ENCODE measurements around the gene TGM2.
A peak's percentile ranks its signal among the peaks of the same experiment; 100 is the strongest.

Gene TGM2

DNA sequence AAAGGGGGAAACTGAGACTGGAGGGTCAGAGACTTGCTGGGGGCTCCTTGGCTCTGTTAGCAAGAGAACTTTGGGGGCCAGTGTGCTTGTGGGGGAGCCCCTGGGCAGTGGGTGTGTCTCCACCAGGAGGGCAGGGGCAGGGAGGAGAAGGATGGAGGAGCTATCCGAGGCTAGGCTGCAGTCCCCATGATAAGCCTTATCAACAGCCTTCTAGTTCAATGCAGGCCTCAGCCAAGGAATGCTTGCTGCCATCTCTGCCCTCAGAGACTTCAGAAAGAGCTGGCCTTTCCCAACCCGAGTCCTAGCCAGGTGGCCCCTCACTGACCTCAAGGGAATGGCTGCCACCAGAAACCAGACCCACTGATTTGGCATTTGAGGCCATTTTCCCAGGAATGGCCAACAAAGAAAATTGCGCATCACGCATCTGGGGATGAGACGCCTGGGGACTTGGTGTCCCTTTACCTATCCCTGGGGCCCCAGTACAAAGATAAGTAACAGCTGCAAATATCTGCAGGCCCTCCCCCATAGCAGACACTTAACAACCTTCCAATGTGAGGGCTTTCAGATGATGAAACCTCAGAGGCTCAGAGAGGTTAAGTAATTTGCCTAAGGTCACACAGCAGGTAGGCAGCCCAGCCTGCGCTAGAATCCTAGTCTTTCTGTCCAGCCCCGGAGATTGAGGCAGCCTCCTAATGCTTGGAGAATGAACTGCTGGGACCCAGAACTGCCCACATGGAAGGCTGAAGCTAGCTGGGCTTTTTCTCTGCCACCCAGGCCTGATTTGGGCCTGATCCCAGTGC lies 4.9 kb downstream of the TGM2 start:
- no peak for DNase-seq (ENCODE audit: low spot score)

DNA sequence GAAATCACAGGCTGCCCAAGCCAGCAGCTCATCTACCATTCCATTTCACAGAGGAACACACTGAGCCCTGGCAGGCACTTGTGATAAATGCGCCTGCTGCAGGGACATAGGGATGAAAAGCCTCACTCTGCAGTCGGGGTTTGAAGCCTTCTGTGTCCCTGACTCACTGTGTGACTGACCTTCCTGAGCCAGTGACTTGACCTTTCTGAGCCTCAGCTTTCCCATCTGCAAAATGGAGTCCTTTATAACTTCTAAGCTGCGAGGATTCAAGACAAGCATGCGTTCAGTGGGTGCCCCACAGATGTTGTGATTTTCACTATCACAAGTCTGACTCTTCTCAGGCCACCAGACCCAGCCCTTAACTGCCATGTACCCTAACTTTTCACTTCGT lies 5.5 kb downstream of the TGM2 start:
- no peak for DNase-seq (ENCODE audit: low spot score)

DNA sequence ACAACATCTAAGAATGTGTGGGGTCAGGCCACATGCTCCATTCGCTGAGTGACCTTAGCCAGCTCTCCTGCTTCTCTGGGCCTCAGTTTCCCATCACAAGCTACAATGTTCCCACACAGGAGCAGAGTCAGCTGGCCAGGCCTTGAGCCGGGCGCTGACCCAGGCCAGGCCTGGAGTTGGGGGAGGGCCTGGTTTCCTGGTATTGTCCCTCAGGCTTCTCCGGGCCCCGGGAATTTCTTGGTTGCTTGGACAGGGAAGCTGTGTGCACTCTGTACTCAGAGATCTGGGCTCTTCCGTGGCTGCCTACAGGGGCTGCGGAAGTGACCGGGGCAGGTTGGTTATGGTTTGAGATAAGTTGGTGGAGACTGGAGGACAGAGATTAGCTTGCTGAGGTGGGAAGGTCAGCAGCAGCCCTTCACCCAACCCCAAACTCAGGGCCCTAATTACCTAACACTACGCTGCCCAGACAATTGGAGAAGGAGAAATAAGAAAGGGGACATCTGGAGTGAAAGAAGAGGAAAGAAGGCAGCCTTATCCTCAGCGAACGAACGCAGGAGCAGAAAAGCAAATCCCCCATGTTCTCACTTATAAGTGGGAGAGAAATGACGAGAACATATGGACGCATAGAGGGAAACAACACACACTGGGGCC lies 6.2 kb downstream of the TGM2 start:
- no peak for DNase-seq (ENCODE audit: low spot score)

DNA sequence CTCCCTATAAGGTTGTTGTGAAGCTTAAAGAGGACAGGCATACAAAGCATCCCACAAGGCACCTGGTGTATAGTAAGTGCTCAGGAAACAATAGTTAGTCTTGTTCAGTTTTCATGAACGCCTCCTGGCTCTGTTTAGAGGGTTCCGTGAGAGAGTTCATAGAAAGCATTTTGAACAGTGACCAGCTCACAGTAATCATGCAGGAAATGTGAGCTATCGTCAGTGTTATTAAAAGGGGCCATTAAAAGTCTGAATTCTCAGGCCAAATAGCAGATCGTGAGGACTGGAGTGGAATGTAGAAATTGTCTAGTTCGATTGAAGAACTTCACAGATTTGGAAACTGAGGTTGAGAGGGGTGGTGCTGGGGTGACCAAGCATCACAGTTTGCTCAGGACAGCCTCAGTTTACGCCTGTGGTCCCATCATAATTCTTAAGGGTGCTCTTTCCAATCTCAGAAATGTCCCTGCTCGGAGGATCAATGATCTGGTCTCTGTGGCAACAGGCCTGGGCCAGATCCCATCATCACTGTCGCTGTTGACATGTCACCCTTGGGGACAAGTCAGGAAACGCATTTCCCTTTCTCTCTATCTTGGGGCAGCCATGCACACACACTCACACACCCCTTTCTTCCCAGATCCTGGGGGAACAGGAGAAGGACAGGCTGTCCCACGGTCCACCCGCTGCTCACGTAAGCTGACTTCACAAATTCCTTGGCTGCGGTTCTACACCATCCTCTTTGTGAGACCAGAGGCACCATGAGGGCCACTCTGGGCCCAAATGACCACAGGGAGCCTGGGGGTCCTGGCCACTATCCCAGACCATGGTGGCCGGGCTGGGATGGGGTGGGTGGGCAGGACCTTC lies 7.2 kb downstream of the TGM2 start:
- DNase-seq (ENCODE audit: low spot score), result no peak

DNA sequence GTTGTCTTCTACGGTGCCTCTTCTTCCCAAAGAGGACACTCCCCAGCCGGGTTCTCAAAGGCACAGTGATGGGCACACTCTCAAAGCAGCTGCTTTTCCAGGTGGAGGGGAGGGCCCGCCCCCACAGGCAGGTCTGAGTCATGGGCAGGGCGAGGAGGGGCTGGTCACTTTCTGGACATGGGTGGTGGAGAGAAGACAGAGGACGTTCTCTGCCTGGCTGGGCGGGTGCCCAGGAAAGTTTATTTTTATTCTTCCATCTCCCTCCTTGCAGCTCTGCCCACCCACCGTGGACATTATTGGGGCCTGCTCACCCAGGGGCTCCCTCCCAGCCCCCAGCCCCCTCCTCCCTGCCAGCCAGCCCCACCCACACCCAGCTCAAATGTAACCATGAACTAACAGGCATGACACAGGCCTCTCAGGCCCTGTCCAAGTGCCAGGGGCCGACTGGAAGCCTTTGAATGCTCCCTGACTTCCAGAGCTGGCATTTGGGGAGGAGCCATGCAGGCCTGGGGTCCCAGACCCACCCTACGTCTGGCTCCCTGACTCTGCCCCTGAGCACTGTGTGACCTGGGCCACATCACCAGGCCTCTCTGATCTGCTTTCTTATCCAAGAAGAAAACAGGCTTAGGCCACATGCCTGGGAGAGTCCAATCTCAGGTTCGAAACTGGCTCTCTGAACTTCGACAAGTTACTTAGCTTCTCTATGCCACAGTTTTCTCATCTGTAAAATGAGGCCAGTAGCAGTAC lies 8.0 kb downstream of the TGM2 start:
- no peak for DNase-seq (ENCODE audit: low spot score)

DNA sequence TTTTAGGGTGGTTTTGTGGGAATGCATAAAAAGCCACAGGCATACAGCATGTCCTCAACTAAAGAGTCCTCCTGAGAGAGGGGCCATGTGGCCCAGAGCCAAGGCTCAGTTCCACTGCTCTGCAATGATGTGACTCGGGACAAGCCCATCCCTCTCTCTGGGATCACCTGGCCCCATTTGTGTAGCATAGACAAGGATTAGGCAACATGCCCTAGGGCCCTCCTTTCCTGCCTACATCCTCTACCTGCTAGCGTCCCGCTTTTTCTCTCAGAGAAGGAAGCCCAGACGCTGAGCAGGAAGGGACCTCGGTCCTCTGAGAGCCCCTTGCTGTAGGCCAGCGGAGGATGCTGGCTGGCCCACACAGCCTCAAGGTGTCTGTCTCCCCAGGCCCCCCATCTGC lies 8.8 kb downstream of the TGM2 start:
- DNase-seq (ENCODE audit: low spot score), result no peak

DNA sequence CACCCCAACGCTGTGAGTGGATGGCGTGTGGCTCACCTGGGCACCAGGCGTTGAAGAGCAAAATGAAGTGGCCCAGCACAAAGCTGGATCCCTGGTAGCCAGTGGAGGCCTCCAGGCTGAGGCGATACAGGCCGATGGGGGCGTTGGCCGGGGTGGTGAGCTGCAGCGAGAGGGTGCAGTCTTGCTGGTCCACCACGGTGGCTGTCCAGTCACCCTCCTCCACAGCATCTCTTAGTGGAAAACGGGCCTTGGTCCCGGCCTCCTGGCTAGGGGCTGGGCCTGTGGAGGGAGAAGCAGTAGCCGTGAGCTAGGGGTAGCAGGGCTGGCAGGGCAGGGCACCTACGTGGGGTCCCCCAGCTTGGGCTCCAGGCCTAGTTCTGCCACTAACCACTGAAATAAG lies 9.3 kb downstream of the TGM2 start:
- no peak for DNase-seq (ENCODE audit: low spot score)

DNA sequence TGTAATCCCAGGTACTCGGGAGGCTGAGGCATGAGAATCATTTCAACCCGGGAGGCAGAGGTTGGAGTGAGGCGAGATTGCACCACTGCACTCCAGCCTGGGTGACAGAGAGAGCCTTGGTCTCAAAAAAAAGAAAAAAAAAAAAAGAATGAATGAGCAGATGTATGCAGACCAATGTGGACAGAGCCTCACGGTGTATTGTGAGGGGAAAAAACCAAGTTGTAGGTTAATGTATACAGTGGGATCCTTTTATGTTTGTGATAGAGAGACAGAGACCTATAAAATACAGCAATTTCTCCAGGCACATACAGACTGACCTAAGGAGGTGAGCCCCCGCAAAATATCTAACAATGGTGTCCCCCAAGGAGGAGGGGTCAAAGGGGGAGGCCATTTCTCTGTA lies 11.7 kb downstream of the TGM2 start:
- DNase-seq (ENCODE audit: low spot score), result no peak

DNA sequence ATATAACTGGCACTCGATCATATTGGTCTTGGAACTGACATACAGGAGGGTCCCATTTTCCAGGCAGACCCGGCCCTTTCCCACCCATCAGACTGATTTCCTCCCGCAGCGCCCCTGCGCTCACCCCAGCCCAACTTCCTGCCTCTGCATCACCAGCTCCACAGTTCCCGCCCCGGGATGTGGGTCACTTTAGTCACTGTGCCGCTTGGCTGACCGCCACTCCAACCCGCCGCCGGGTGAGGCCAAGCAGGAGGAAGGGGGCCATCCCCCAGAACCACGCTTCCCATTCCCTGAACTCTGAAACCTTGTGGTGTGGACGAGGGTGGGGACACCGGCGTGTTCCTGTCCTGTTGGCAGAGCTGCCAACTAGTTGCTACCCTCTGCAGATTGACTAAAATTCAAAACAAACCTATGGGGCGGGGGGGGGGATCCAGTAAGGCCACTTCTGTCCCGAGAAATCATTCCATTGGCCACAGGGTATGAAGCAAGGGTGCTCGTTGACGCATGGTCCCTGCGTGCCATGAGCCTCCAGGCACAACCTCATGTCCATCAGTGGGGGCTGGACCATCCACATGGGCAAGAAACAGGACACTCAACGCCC lies 12.3 kb downstream of the TGM2 start:
- peak; percentile 40 for DNase-seq (ENCODE audit: low spot score)

DNA sequence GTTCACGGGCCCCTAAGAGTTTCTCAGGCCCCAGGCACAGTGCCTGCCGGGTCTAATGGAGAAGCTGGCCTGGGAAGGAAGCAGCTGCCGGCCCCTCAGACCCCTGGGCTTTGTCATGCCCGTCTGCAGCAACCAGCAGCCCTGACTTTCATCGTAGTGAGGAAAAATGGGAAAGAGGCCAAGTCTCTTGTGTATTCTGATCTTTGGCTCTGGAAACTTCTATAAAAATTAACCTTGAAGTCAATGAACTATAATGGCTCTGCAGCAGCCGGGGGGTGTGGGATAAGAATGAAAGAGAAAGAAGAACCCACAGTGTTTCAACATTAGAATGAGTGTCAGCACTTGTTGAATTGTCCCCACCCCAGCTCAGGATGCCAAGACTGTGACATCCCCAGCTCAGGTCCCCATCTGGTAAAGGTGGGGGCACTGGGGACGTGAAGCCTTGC lies 12.9 kb downstream of the TGM2 start:
- DNase-seq (ENCODE audit: low spot score), result no peak

DNA sequence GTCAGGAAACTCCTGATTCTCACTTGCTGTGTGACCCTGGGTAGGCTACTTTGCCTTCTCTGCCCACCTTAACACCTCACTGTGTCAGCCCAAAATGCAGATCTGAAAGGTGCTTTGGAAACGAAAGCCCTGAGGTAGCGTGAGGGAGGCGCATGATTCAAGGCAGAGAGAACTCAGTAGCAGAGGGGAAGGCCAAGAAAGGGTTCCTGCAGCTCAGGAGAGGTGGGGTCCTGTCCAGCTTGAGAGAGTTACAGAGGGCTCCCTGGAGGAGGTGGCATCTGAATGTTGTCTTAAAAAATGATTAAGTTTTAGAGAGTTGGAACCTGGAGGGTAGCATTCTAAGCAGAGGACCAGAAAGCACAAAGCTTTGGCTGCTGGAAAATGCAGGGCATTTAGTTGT lies 13.6 kb downstream of the TGM2 start:
- DNase-seq (ENCODE audit: low spot score), result no peak

DNA sequence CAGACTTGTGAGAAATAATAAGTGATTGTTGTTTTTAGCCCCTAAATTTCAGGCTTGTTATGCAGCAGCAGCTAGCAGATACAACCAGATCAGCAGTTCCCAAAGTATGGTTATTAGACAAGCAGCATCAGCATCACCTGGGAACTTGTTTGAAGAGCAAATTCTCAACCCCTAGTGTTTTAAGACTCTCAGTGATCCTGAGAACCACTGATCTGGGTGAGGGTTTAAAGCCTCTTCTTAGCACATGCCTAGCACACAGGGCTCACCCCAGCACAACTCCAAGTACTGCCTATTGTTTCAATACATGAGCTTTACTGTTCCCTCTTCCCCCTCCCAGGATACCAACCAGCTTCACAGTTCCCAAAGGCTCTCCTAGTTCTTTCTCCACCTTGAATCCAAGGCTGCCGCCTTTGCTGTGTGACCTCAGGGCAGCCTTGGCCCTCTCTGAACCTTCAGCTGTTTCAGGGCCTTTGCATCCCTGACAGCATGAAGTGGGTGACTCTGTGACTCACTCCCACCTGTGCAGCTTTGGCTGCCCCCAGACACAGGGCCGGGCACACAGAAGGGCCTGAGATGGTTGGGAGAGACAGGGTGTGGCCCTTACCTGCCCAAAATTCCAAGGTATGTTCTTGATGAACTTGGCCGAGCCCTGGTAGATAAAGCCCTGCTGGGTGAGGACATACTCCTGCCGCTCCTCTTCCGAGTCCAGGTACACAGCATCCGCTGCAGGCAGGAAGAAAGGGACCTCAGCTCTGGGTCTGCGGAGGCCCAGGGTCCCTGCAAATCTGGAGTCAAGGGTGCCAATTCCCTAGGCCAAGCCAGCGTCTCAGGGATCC lies 14.5 kb downstream of the TGM2 start:
- no peak for DNase-seq (ENCODE audit: low spot score)

DNA sequence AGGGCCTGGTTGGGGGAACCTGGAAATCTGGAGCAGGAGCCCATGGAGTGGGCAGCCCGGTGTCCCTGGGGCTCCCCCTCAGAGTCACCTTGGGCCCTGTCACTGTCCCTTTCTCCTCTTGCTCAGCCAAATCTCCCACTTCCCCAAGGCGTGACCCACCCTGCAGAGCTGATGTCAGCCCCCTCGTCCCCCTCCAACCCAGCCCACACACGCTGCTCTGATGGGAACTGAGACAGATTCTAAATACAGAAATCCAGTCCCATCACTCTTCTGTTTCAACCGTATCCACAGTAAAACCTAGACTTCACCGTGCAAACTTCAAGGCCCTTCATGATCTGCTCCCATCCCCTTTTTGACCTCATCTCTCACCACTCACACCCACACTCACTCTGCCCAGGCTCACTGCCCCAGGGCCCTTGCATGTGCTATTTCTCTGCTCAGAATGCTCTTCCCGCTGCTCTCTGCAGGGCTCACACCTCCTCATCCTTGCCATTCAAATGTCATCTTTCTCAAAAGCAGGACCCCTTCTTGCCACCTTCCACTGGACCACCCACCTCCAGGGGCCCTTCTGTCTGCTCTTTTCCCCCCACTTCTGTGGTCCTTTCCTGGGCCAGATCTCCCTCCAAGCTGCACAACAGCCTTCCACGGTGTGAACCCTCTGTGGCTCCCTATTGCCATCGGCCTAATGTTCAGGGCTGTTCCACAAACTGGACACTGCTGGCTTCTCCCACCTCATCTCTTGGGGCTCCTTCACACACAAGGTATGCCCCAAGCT lies 16.6 kb downstream of the TGM2 start:
- DNase-seq (ENCODE audit: low spot score), result no peak

DNA sequence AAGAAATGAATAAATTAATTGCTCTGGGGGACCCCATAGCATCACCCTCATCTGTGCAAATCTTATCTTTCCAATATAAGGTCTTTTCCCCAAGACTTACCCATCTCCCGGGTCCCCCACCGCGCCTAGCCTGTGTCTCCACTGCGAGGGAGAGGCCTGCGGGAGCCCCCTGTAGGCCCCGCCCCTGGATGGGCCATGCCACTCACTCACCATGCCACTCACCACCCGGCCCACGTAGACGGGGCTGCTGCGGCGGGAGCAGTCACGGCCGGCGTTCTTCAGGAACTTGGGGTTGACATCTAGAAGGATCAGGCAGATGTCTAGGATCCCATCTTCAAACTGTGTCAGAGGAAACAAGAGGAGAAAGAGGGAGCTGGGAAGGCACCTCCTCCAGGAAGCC lies 17.3 kb downstream of the TGM2 start:
- no peak for DNase-seq (ENCODE audit: low spot score)

DNA sequence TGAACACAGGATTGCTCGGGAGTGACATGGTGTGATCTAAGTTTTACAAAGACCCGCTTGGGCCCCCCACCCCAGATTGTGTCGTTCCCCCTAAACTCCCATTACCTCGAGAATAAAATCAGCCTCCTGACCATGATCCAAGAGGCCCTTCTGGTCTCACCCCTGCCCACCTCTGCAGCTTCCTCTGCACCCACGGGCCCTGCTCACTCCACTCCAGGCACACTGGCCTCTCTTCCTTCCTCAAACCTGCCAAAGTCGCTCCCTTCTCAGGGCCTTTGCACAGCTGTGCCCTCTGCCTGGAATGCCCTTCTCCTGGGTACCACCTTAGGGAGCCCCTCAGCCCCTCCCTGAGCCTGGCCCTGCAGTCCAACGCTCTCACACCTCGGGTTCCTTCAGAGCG lies 17.9 kb downstream of the TGM2 start:
- no peak for DNase-seq (ENCODE audit: low spot score)

DNA sequence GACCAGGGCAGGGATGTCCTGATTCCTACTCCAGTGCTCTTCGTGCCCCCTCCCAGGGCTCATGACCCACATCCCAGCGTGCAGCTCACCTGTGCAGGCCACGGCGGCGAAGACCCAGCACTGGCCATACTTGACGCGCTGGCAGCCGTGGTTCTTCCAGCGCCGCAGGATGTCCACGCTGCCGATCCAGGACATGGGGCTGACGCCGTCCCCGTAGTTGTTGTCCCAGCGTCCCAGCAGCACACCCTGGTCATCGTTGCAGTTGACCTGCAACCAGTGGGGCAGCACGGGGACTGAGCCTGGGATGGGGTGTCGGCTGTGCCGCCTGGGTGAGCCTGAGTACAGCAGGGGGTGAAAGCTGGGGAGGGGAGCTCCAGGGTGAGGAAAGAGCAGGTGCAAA lies 18.4 kb downstream of the TGM2 start:
- no peak for DNase-seq (ENCODE audit: low spot score)

DNA sequence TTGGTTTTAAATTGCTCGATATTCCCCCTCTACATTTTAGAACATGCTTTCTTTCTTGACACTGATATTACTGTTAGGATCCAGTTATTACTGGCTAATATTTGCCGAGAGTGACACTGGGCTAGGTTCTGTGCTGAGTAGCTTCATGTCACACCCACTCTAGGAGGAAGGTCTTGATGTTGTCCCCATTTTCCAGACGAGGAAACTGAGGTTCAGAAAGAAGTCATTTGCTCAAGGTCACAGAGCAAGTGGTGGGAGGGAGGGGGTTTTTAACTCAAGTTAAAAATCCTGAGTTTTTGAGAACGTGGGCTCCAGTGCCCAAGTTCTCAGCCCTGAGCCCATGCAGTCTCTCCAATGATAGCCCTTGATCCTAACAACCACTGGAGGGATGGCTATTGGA lies 18.9 kb downstream of the TGM2 start:
- no peak for DNase-seq (ENCODE audit: low spot score)

DNA sequence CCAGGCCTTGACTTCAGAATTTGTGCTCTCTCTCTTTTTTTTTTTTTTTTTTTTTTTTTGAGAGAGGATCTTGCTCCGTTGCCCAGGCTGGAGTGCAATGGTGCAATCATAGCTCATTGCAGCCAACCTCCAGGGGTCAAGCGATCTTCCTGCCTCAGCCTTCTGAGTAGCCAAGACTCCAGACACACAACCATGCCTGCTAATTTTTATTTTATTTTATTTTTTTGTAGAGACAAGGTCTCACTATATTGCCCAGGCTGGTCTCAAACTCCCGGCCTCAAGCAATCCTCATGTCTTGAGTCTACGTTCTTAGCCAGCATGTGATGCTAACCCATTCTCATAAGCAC lies 19.4 kb downstream of the TGM2 start:
- no peak for DNase-seq (ENCODE audit: low spot score)

DNA sequence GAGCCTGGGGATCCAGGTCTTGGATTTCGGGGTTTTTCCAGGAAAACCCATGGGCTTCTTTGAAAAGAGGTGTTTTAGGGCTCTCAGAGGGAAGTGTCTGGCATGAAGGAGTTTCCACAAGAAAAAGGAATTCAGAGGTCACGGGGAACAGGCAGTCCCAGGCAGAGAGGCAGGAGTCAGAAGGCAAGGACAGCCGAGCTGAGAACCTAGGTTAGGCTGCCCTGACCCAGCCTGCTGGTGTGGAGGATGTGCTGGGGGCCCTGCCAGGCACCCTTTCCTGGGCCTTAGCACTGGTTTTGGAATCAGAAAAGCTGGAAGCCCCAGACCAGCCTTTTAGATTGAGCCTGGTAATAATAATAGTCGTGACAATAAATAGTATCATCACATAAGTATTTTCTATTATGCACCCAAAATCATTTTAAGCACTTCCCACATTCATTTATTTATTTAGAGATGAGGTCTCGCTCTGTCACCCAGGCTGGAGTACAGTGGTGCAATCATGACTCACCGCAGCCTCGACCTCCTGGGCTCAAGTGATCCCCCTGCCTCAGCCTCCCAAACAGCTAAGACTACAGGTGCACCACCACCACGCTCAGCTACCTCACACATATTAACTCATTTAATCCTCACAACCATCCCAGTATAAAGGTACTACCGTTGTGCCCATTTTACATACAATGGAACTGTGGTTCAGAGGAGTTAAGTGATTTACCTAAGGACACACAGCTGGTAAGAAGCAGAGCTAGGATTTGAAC lies 19.9 kb downstream of the TGM2 start:
- DNase-seq (ENCODE audit: low spot score), result no peak

DNA sequence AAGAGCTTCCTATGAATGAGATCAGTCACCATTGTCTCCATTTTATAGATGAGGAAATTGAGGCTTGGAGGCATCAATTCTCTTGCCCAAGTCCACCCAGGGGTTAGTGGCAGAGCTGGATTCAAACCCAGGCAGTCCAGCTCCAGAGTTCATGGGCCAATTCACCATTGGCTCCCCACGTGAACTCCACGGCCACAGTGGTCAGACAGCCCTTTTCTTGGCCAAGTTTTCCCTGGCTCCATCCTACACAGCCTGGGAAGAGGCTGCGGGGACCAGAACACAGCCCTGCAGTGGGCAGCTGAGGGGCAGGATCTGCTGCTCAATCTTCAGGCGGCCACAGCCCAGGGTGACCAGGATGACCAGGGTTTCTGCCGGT lies 20.5 kb downstream of the TGM2 start:
- DNase-seq (ENCODE audit: low spot score), result no peak
